Epithelial cell of proximal tubule (primary cell): ENCODE data around the gene SEMA3A. TPM values are rescaled to one million over a fixed set of nuclear protein-coding genes. Genes with fewer than 3 reads are reported as not detected.

ENCODE experiments used
- DNase-seq: peaks from one replicate; pipeline ENCODE4 v3.0.0-alpha.2; 2011; ENCODE audit warnings: low read depth
- H3K4me3 ChIP-seq: 2 replicates; pipeline ENCODE4 v1.5.1; 2011; ENCODE audit warnings: low read depth, mild to moderate bottlenecking, low read length
- total RNA-seq: library from RNA; depleted of rRNA; stranded (reverse); fragments of >200 nt; gene quantifications from 2 replicates; pipeline ENCODE4 v1.2.3, GENCODE V29; 2015
- TF ChIP-seq, protein P1 (sequence below): conservative IDR thresholded peaks from 2 replicates; pipeline ENCODE4 v1.5.1; 2012; ENCODE audit warnings: low read depth, mild to moderate bottlenecking, low read length

SEMA3A gene
- total RNA-seq, 1 donor from 2014 or later, result 13.7 TPM

DNA sequence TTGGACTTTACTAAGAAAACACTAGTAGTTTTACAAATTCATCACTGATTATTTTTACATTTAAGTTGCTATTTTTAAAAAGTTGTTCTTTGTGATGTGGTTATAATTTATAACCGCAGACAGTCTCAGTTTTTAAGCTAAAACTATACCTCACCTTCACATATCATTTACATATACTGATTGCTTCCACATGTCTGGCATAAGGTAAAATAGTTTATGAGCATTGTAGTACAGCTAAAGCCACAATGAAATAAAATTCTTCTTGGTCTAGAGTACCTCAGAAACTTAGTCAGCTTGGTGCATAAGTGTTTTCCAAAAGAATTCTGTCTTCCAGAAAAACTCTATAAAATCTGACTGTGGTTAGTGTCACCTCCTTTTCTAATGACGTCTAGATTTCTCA, 13.0 kb downstream of the SEMA3A start:
- H3K4me3 ChIP-seq, result no peak overlapping the region
- TF ChIP-seq, protein P1, sequence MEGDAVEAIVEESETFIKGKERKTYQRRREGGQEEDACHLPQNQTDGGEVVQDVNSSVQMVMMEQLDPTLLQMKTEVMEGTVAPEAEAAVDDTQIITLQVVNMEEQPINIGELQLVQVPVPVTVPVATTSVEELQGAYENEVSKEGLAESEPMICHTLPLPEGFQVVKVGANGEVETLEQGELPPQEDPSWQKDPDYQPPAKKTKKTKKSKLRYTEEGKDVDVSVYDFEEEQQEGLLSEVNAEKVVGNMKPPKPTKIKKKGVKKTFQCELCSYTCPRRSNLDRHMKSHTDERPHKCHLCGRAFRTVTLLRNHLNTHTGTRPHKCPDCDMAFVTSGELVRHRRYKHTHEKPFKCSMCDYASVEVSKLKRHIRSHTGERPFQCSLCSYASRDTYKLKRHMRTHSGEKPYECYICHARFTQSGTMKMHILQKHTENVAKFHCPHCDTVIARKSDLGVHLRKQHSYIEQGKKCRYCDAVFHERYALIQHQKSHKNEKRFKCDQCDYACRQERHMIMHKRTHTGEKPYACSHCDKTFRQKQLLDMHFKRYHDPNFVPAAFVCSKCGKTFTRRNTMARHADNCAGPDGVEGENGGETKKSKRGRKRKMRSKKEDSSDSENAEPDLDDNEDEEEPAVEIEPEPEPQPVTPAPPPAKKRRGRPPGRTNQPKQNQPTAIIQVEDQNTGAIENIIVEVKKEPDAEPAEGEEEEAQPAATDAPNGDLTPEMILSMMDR, result no peak
- DNase-seq, result no peak

DNA sequence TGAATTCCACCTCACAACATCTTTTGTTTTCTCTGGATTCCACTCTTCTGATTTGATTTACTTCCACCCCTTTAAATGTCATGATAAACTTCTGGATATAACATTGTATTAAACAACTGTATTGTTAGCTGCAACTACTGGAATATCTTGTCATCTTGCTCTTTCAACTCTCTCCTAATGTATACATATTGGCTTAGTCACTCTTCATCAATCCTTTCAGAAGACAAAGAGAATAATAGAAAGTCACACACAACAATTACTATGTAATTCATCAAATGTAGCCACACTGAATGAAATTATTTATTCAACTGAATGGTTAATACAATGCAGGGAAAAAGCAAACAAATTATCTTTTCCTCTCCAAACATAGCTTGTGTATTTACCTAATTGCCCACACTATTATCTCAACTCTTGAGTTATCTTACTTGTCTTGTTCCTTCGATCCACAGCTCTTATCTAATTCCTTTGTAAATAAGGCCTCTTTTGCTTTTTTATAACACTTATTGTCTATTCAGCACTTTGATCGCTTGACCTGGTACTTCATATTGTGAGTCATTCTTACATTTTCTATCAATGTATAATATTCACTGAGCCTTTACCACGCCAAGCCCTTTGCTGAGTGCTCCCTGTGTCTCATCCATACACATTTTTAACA, 16.7 kb downstream of the SEMA3A start:
- no peak overlapping the region for H3K4me3 ChIP-seq
- TF ChIP-seq, protein P1, result no peak
- no peak for DNase-seq

DNA sequence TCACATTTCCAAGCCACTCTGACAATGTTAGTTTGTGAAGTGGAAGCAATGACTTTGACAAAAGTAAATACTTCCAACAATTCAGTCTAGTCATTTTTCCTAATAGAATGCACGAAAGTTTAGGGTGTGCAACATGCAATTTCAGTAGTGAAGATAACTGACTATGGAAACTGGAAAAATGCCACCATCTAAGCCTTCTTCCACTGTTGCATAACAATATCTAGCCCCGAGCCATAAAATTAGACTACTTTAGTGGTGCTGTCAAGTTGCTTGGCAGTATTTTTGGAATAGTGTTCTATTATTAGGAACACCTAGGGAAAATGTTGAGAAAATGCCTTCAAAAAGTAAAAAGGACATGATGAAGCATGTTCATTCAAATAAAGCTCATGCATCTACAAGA, 17.9 kb downstream of the SEMA3A start:
- DNase-seq, result no peak
- no peak overlapping the region for H3K4me3 ChIP-seq
- TF ChIP-seq, protein P1, result no peak

DNA sequence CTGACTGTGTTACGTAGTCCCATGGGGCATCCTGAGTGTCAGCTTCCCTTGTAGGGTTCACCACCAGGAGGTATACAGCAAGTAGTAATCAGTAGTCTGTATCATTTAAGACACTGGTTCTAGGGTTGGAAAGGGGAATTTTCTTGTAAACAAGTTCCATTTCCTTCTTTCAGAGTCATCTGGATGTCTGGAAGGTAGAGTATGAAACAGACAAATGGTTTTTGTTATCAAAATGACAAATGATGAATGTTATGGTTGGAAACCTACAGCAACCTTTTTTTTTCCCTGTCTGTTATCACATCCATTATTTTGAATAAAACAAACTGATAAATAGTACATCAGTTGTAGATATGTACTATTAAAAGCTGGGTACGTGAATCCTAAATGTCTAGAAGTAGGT, 19.1 kb downstream of the SEMA3A start:
- H3K4me3 ChIP-seq, result no peak overlapping the region
- TF ChIP-seq, protein P1, result no peak

DNA sequence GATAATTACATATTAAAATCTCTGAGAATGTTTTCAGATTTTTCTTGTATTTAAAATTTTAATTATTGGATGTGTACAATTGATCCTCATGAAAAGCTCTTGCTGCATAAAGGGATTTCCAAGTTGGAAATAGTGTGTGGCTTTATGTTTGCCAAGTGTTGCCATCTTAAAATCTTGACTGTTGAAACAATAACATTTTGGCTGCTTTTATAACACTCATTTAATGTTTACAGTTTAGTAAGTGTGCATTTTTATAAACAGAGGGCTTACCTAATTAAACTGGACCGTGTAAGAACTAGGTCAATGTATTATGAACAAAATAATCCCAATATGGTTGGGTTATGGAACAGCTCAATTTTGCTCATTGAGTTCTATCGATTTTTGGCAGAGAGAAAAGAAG, 23.9 kb downstream of the SEMA3A start:
- TF ChIP-seq, protein P1, result no peak
- DNase-seq, result no peak
- no peak overlapping the region for H3K4me3 ChIP-seq

More for the DNA sequence above, 19.1 kb downstream of the SEMA3A start:
- no peak for DNase-seq

DNA sequence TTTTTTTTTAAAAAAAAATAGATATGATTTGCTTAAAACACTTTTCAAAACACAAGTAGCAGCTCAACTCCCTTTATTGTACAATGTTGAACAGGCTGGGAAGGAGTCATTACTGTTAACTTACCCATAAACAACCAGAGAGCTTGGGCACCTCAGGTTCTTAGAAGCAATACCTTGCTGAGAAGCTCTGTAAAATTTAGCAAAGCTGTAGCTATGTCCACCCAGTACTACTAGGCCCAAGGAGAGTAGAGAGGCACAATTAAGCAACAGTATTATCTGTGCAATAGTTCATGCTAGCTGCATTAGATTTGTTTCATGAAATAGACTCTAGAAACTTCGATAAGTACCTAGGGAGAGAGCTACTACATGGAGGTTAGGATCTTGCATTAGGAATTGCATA, 32.0 kb downstream of the SEMA3A start:
- DNase-seq, result no peak
- TF ChIP-seq, protein P1, result no peak
- no peak overlapping the region for H3K4me3 ChIP-seq

DNA sequence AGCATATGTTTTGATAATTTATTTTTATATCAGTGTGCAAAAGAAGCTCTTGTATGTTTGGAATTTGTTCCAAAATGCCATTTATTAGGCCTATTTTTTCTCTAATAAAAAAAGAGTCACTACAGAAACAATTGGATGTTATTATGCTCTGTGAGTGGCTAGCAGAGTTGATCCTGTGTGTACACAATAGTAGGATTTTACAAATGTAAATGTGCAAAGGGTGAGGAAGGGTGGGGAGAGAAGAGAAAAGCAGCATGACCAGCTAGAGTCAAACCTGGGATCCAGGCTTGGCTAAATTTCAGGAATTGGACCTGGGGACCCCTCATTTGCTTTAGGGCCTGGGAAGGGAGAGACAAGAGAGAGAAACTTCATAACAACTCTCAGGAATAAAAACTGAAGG, 32.5 kb downstream of the SEMA3A start:
- no peak for DNase-seq
- H3K4me3 ChIP-seq, result no peak overlapping the region
- TF ChIP-seq, protein P1, result no peak
